SJCRH30 (cell line): ENCODE data around the gene PAX5. TPM values are rescaled to one million over a fixed set of nuclear protein-coding genes. Genes with fewer than 3 reads are reported as not detected.

Source experiments
- DNase-seq, 2 experiments: peaks; one replicate each; pipeline ENCODE4 v3.0.0-alpha.2; 2015 to 2020
- H3K27ac ChIP-seq: fragments of 250-450 bp; sonication (Bioruptor Pico); 2 replicates; pipeline ENCODE4 v1.5.1; 2020; ENCODE audit warnings: mild to moderate bottlenecking, moderate library complexity
- H3K27me3 ChIP-seq: fragments of 250-450 bp; sonication (Bioruptor Pico); 2 replicates; pipeline ENCODE4 v1.5.1; 2020; ENCODE audit warnings: mild to moderate bottlenecking, moderate library complexity
- H3K36me3 ChIP-seq: fragments of 250-450 bp; sonication (Bioruptor Pico); 2 replicates; pipeline ENCODE4 v1.5.1; 2020; ENCODE audit warnings: mild to moderate bottlenecking, moderate library complexity
- H3K4me1 ChIP-seq: fragments of 250-450 bp; sonication (Bioruptor Pico); 2 replicates; pipeline ENCODE4 v1.5.1; 2020; ENCODE audit warnings: mild to moderate bottlenecking, moderate library complexity
- H3K4me3 ChIP-seq: fragments of 250-450 bp; sonication (Bioruptor Pico); 2 replicates; pipeline ENCODE4 v1.5.1; 2020; ENCODE audit warnings: mild to moderate bottlenecking, moderate library complexity
- H3K9me3 ChIP-seq: fragments of 250-450 bp; sonication (Bioruptor Pico); replicated peaks from 2 replicates; pipeline ENCODE4 v1.5.1; 2020; ENCODE audit warnings: mild to moderate bottlenecking, moderate library complexity
- total RNA-seq: library from RNA; depleted of rRNA; stranded (reverse); fragments of >200 nt; shearing (Covaris generic); gene quantifications from 2 replicates; pipeline ENCODE4 v1.2.3, GENCODE V29; 2014; rRNA removed

The PAX5 gene
- total RNA-seq, 1 experiment from 2014 or later = 3.4 TPM

GRCh38 chr9:36791222-36791950 is 242.7 kb downstream of the PAX5 start:
- H3K4me1 ChIP-seq = peaks cover 10% of the 10 kb centered on the region
- no peaks in the 10 kb centered on the region; the same call in none of the 2 replicates for H3K9me3 ChIP-seq
- no peak overlapping the region for H3K4me3 ChIP-seq
- H3K27ac ChIP-seq = peak overlapping the region; percentile 6; the same call in 1 of the 2 replicates
- no peaks in the 10 kb centered on the region for H3K36me3 ChIP-seq
- DNase-seq = peak; percentile 61 to 80
- no peaks in the 10 kb centered on the region for H3K27me3 ChIP-seq

GRCh38 chr9:36789886-36790285 is 244.2 kb downstream of the PAX5 start:
- peaks cover 10% of the 10 kb centered on the region for H3K4me1 ChIP-seq
- H3K4me3 ChIP-seq = no peak overlapping the region
- H3K27me3 ChIP-seq = no peaks in the 10 kb centered on the region
- no peak overlapping the region for H3K27ac ChIP-seq
- H3K9me3 ChIP-seq = no peaks in the 10 kb centered on the region; the same call in none of the 2 replicates
- no peak for DNase-seq
- no peaks in the 10 kb centered on the region for H3K36me3 ChIP-seq

- Histone ChIP-seq H3K4me1 (peaks cover 10% of the 10 kb centered on the region), H3K27ac (no peak overlapping the region), H3K9me3 (no peaks in the 10 kb centered on the region; the same call in none of the 2 replicates), H3K36me3 (no peaks in the 10 kb centered on the region), H3K27me3 (no peaks in the 10 kb centered on the region), H3K4me3 (no peak overlapping the region)
- DNase-seq = no peak
Measured at GRCh38 chr9:36788534-36788933, 245.5 kb downstream of the PAX5 start.

GRCh38 chr9:36787709-36788108 is 246.4 kb downstream of the PAX5 start:
- Histone ChIP-seq H3K27me3 (no peaks in the 10 kb centered on the region; the same call in 1 of the 2 replicates), H3K4me3 (no peak overlapping the region), H3K9me3 (no peaks in the 10 kb centered on the region; the same call in 1 of the 2 replicates), H3K27ac (no peak overlapping the region), H3K4me1 (peaks cover 10% of the 10 kb centered on the region), H3K36me3 (no peaks in the 10 kb centered on the region)
- DNase-seq = no peak

Other genes starting within 250 kb of the PAX5 start
- 18.3 and 19.5 TPM in 2 replicates for gene ZCCHC7, start 86.3 kb upstream of the PAX5 start, total RNA-seq